Fibroblast of pulmonary artery (primary cell): ENCODE data around the gene DAPK1.
"Not testable (repeated sequence)": the region's sequence is repeated elsewhere in the genome, so short reads cannot be mapped to it uniquely, and the experiment has no call there.

Experiments
- DNase-seq: peaks from one replicate; pipeline ENCODE4 v3.0.0-alpha.2; 2010; ENCODE audit warnings: low read depth
- H3K4me3 ChIP-seq: replicated peaks from 2 replicates; pipeline ENCODE4 v1.5.1; 2011; ENCODE audit warnings: low read depth, mild to moderate bottlenecking, control low read depth, low read length, moderate library complexity
- TF ChIP-seq, protein P1 (sequence below): IDR thresholded peaks from 2 replicates; pipeline ENCODE4 v1.5.1; 2011; ENCODE audit warnings: mild to moderate bottlenecking, control low read depth, low read length, inconsistent platforms; ENCODE audit errors: missing control alignments

DAPK1 gene

DNA sequence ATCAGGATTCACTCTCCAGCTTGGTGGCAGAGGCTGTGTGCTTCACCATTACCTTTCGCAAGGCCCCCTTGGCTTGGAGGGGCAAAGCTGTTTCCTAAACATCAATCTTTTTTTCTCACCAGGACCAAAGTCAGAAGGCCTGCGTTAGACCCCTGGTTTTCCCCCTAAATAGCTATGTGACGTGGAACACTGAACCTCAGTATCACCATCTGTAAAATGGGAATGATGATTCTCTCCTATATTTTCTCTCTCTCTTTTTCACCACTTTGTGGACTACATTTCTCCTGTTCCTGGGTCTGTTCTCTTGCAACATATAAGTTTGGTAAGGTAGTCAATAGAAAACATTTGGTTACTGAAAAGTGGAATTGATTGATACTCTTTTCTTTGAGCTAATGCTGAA is 50.5 kb downstream of the DAPK1 start:
- H3K4me3 ChIP-seq, result no peak overlapping the region
- TF ChIP-seq, protein P1, sequence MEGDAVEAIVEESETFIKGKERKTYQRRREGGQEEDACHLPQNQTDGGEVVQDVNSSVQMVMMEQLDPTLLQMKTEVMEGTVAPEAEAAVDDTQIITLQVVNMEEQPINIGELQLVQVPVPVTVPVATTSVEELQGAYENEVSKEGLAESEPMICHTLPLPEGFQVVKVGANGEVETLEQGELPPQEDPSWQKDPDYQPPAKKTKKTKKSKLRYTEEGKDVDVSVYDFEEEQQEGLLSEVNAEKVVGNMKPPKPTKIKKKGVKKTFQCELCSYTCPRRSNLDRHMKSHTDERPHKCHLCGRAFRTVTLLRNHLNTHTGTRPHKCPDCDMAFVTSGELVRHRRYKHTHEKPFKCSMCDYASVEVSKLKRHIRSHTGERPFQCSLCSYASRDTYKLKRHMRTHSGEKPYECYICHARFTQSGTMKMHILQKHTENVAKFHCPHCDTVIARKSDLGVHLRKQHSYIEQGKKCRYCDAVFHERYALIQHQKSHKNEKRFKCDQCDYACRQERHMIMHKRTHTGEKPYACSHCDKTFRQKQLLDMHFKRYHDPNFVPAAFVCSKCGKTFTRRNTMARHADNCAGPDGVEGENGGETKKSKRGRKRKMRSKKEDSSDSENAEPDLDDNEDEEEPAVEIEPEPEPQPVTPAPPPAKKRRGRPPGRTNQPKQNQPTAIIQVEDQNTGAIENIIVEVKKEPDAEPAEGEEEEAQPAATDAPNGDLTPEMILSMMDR, result no peak
- no peak for DNase-seq

DNA sequence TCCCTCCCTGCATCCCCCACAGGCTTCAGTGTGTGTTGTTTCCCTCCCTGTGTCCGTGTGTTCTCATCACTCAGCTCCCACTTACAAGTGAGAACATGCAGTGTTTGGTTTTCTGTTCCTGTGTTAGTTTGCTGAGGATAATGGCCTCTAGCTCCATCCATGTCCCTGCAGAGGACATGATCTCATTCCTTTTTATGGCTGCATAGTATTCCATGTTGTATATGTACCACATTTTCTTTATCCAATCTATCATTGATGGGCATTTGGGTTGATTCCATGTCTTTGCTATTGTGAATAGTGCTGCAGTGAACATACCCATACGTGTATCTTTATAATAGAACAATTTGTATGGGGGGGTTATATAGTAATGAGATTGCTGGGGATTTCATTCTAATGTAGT is 51.4 kb downstream of the DAPK1 start:
- DNase-seq, H3K4me3 ChIP-seq: not testable (repeated sequence)

DNA sequence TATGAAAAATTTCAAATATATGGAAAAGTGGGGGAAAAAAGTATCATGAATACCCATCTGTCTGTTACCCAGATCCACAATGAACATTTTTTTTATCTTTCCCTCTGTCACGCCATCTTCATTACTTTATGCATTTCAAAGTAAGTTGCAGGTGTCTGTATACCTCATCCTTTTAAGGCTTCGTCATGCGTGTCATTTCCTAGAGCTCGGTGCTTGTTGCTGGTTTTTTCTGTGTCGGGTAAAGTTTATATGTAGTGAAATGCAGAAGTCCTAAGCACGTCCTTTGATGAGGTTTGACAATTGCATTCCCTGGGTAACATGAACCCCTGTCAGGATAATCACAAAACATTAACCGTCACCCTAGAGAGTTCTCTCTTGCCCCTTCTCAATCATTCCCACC is 52.1 kb downstream of the DAPK1 start:
- no peak for DNase-seq
- TF ChIP-seq, protein P1, result no peak
- H3K4me3 ChIP-seq, result no peak overlapping the region

DNA sequence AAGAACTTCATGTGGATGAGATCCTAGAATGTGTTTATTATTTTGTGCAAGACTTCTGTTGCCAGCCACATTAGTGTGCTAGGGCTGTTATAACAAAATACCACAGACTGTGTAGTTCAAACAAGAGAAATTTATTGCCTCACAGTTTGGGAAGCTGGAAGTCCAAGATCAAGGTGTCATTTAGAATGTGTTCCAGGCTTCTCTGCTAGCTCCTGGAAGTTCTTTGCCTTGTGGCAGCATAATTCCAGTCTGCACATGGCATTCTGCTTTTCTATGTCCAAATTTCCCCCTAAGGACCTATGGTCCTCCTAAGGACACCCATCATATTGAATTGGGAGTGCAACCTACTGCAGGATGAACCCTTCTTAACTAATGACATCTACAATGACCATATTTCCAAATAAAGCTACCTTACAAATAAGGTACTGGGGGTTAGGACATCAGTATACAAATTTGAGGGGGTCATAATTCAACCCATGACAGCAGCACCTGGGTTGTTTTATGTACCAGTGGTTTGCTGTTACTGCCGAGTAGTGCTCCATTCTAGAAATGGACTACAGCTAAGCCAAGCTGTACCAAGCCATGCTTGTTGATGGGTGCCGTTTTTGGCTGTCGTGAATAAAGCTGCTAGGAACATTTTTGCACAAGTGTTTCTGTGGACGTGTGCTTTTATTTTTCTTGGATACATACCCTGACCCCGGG is 52.7 kb downstream of the DAPK1 start:
- TF ChIP-seq, protein P1, result no peak
- H3K4me3 ChIP-seq, result no peak overlapping the region
- DNase-seq, result no peak

DNA sequence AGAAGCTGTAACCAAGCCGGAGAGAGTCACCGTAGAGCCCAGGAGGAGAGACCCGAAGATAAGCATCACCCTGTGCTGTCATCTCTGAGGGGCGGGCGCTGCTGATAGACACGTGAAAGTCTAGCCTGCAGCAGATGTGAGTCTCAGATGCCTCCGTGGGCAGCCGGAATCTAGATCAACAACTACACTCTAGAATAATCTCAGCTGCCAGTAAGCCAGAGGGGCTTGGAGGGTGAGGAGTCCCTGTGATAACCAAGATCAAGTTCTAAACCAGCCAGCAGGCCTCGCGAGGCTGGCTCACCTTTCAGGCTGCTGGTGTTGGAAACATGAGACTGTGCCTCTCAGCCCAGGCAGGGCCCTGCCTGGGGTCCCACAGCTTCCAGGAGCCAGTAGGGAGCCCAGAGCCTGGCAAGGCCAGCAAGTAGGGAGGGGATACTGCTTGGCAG is 54.1 kb downstream of the DAPK1 start:
- TF ChIP-seq, protein P1, result no peak
- no peak overlapping the region for H3K4me3 ChIP-seq
- DNase-seq, result no peak

DNA sequence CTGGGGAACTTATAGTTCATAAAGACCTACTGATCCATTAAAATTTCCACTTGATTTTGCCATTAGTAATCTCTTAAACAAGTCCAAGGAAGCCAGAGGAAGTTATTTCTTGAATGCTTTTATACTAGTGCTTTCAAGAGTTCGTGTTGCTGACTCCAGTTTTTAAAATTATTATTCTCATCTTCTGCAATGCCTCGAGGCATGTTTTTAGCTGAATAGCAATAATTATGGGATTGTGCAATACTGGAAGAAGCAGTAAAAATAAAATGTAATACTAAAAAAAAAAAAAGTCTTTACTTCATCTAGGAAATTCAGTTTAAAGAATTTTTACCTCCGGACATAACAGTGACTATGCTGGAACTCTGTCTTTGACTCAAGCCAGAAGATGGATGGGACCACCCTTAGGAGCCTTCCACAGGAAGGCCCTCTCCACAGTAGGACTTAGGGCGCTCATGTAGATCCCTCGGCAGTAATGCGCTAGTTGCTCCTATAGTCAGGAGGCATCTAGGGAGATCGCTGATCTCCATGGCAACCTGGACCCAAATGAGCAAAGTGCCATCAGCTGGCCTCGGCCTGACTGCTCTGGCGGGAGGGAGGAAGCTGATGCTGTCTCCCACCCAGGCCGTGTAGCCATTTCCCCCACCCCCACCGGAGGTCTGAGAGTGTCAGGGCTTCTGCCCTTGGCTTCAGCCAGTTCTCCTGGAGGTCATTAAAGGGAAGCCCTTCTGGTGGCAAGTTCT is 56.7 kb downstream of the DAPK1 start:
- no peak for DNase-seq
- TF ChIP-seq, protein P1, result no peak
- no peak overlapping the region for H3K4me3 ChIP-seq

DNA sequence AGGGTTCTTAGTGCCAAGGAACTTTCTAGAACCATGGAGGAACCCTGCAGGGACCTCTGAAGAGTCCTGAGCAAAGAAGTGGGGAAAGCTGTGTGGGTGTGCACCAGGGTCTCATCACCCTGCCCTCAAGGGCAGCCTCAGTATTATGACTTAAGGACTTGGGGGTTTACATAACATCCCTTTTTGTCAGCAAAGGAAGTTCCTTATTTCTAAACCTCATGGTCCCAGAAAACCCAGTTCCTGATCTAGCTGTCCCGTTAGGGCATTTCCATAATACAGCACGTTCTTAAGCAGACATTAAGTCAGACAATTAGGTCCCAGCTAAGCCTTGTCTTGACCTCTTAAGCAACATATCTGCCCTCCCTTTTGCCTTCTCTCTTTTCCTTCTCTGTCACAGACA is 57.3 kb downstream of the DAPK1 start:
- DNase-seq, result no peak
- no peak overlapping the region for H3K4me3 ChIP-seq
- TF ChIP-seq, protein P1, result no peak
